ENCODE measurements around the gene ACSL3. TPM values are rescaled to one million over a fixed set of nuclear protein-coding genes. Genes with fewer than 3 reads are reported as not detected.

Gene ACSL3
- total and polyA plus RNA-seq, 10 donors, result 7.5 to 50.2 (median 41.8) TPM

DNA sequence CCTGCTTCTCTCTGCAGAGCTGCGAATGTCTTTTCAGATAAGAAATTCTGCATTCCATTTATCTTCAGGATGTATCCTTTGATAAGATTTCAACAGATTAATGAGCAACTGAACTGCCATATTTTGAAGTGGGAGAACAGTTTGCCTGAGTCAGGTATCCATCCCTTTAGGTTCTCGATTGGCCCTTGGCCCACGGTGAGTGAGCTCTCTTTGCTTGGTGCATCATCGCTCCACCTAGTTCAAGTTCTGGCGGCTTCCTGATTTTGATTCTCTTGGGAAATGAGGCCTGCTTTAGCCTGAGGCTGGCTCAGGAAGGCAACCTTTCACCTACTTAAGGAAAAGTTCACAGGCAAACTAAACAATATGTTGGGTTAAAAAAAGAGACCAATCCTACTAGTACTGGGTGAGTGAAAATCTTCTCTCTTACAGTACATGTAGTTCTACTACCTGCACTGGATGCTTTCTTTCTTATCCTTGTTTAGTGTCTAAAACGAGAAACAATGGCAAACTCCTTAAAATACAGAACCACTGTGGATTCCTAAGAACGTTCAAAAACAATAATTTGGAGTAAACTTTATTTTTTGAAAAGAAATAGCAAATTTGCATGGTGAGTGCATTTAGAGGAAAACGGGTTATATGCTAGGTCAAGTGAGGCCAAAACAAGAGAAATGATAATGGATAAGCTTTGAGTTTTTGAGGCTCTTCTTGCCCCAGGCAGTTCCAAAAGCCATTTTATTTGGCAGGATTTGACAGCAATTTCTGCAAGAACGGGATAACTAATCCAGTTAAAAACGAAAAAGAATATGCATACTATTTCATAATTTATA, 837 bp upstream of the ACSL3 start:
- no peak for DNase-seq
- intact Hi-C loops (cut with DNase I; ENCODE audit: low total_unique reads), result no loop called here
- TF ChIP-seq POLR2A (IDR thresholded peaks at IDR 0.05) (no peak), POLR2AphosphoS5 (IDR thresholded peaks at IDR 0.05) (no peak)
- TF ChIP-seq, protein P1, sequence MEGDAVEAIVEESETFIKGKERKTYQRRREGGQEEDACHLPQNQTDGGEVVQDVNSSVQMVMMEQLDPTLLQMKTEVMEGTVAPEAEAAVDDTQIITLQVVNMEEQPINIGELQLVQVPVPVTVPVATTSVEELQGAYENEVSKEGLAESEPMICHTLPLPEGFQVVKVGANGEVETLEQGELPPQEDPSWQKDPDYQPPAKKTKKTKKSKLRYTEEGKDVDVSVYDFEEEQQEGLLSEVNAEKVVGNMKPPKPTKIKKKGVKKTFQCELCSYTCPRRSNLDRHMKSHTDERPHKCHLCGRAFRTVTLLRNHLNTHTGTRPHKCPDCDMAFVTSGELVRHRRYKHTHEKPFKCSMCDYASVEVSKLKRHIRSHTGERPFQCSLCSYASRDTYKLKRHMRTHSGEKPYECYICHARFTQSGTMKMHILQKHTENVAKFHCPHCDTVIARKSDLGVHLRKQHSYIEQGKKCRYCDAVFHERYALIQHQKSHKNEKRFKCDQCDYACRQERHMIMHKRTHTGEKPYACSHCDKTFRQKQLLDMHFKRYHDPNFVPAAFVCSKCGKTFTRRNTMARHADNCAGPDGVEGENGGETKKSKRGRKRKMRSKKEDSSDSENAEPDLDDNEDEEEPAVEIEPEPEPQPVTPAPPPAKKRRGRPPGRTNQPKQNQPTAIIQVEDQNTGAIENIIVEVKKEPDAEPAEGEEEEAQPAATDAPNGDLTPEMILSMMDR (IDR thresholded peaks at IDR 0.05 in 8 of 11, conservative IDR thresholded peaks at IDR 0.05 in 3 of 11), result no peak
- H3K4me1 ChIP-seq, result peaks cover 29 to 50% (median 41%) of the 10 kb centered on the region in 6 donors
- H3K27me3 ChIP-seq (replicated peaks in 1 of 7), result no peaks in the 10 kb centered on the region
- peak overlapping the region; percentile 86 to 98 (median 96) for H3K27ac ChIP-seq
- 22 to 39% (median 33%) methylated on average over 10 of the region's 10 CpGs for WGBS, 5 donors
- H3K4me3 ChIP-seq, result peak overlapping the region; percentile 63 to 83 (median 80)
- H3K36me3 ChIP-seq, result no peaks in the 10 kb centered on the region
- no peaks in the 10 kb centered on the region for H3K9me3 ChIP-seq

DNA sequence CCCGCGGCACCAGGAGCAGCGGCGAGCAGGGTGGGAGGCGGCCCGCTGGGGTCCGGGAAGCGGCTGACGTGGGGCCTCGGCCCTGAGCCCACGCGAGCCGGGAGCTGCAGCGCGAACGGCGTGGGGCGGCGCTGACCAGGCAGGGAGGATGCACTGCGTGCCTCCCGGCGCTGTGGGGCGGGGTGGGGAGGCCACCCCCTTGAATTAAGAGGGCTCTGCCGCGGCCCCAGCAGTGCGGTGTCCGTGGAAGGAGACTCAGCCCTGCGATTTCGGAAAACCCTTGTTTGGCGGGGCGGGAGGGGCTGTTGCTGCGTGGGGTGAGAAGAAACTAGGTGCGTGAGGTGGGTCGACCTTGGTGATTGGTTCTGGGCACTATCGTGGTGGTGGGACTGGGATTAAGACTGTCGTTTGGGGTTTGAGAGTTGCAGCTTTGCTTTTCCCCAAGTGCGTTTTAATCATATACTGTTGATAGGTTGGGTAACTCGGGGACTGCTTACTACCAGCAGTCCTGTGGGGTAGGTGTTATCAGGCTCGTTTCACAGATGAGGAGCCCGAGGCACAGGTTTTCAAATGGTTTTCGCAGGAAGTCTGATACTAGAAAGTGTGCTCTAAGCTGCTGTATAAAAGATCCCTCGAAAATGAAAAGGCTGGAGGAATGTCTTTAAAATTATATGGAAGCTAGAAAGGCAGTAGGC, 722 bp downstream of the ACSL3 start:
- intact Hi-C loops (cut with DNase I; ENCODE audit: low total_unique reads), result no loop called here

DNA sequence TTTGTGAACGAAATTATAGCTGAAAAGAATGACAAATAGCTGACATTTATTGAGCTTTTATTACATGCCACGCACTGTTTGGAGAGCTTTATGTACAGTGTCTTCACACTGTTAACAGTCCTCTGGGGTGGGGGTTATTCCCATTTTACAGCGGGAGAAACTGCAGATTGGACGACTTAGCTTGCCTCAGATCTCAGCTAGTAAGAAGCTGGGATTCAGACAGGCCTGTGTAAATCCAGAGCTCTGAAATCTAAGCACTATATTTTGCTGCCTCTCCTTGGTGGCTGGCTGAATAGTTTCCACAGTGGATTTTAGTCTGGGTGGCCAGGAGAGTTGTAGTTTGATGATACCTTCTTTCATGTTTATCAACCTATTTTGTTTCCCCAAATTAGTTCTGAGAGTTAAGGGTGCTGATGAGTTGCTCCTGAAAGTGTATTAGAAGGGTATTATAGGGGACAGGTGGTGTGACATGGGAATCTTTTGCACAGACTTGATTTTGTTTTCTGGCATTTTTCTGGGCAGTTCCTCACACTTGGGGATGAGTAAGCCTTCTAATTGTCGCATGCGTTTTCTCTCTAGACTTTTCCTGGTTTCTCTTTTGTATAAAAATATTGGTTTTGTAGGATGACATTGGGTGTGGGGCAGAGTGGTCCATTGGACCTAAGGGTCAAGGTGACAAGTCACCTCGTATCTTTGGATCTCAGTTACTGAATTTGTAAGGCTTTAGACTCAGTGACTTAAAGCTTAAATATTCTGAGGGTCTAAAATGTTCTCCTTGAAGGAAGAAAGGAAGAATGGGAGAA, 1.5 kb downstream of the ACSL3 start:
- 41 to 58% (median 48%) methylated on average over 7 of the region's 7 CpGs for WGBS, 5 donors
- H3K9me3 ChIP-seq, result no peaks in the 10 kb centered on the region
- no peak for TF ChIP-seq POLR2A (IDR thresholded peaks at IDR 0.05)
- TF ChIP-seq POLR2AphosphoS5 (IDR thresholded peaks at IDR 0.05), result no peak
- TF ChIP-seq, protein P1 (IDR thresholded peaks at IDR 0.05 in 8 of 11, conservative IDR thresholded peaks at IDR 0.05 in 3 of 11), result no peak
- H3K4me3 ChIP-seq, result peak overlapping the region; percentile 63 to 83 (median 80)
- H3K27ac ChIP-seq, result peak overlapping the region in 5 of 8 donors; percentile 95 to 98 (median 96)
- intact Hi-C loops (cut with DNase I; ENCODE audit: low total_unique reads), result no loop called here
- H3K27me3 ChIP-seq (replicated peaks in 1 of 7), result no peaks in the 10 kb centered on the region
- no peak for DNase-seq
- peaks cover 35 to 73% (median 52%) of the 10 kb centered on the region in 6 donors for H3K4me1 ChIP-seq
- H3K36me3 ChIP-seq, result no peaks in the 10 kb centered on the region

More for the DNA sequence above, 722 bp downstream of the ACSL3 start:
- H3K4me1 ChIP-seq, result peaks cover 35 to 66% (median 51%) of the 10 kb centered on the region in 6 donors
- H3K27me3 ChIP-seq (replicated peaks in 1 of 7), result no peaks in the 10 kb centered on the region
- H3K27ac ChIP-seq, result peak overlapping the region; percentile 86 to 98 (median 96)
- peak; percentile 92 for DNase-seq
- H3K9me3 ChIP-seq, result no peaks in the 10 kb centered on the region
- 0 to 2% (median 1%) methylated on average over 21 to 42 of the region's 42 CpGs for WGBS, 5 donors
- no peak for TF ChIP-seq POLR2A (IDR thresholded peaks at IDR 0.05)
- TF ChIP-seq, protein P1 (IDR thresholded peaks at IDR 0.05 in 8 of 11, conservative IDR thresholded peaks at IDR 0.05 in 3 of 11), result no peak
- TF ChIP-seq POLR2AphosphoS5 (IDR thresholded peaks at IDR 0.05), result no peak
- H3K4me3 ChIP-seq, result peak overlapping the region; percentile 63 to 83 (median 80)
- H3K36me3 ChIP-seq, result no peaks in the 10 kb centered on the region

All from spleen (tissue), 11 donors.